ENCODE measurements around the gene TFAP2C. TPM values are rescaled to one million over a fixed set of nuclear protein-coding genes. Genes with fewer than 3 reads are reported as not detected.
"Not testable (repeated sequence)": the region's sequence is repeated elsewhere in the genome, so short reads cannot be mapped to it uniquely, and the experiment has no call there.

The TFAP2C gene
- total RNA-seq, 1 donor from 2014 or later = not detected

DNA sequence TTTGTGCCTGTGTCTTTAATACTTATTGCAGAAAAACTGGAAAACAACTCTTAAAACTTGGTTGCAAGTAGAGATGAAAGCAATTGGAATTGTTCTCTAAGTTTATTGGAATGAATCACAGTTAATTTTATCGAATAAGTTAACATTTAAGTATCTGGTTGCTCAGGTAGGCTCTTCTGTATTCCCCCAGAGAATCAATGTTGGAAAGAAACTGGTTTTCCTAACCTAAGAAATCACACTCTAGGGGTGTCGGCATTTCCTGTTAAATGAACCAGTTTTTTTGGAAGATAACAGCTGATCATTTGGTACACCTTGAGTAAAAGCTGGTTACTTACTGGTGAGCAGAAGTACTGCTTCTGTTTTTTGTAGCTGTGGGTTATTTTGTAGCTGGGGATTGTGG is 5.2 kb downstream of the TFAP2C start:
- Mint-ChIP-seq H3K27ac (no peak overlapping the region), H3K4me3 (ENCODE audit: low read depth) (no peak overlapping the region), H3K4me1 (ENCODE audit: low read depth) (no peaks in the 10 kb centered on the region), H3K27me3 (ENCODE audit: low read depth) (peaks cover 55% of the 10 kb centered on the region), H3K36me3 (ENCODE audit: low read depth) (no peaks in the 10 kb centered on the region), H3K9me3 (no peaks in the 10 kb centered on the region)
- DNase-seq (ENCODE audit: low spot score) = no peak
- intact Hi-C loops (cut with micrococcal nuclease) = no loop called here

DNA sequence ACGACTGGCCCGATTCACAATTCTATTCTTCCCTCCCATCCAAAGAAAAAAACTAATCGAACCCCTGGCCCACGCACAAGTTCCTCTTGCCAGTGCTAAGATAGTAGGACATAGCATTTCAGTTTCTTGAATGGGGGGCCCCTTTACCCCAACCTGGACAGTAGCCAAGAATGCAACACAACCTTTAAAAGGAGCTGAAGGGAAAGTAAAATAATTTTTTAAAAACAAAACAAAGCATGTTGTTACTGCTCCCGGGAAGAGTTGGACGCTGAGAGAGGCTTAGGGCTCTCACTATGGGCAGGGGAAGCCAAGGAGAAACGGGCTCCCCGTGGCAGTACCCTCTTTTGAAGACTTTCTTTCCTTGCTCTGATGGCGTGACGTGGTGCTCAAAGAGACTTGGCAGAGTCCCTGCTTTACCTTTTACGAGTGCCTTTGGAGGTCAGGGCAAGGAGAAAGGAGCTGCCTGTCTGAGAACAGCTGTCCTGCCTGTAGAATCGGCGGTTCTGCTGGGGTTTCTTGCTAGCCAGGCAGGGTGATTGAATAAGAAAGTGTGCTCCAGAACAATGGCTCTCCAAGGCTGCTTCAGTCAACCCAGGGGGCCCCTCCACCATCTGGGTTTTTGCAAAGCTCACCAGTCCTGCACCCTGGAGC is 5.8 kb downstream of the TFAP2C start:
- Mint-ChIP-seq H3K36me3 (ENCODE audit: low read depth) (no peaks in the 10 kb centered on the region), H3K9me3 (no peaks in the 10 kb centered on the region), H3K4me1 (ENCODE audit: low read depth) (no peaks in the 10 kb centered on the region), H3K4me3 (ENCODE audit: low read depth) (no peak overlapping the region), H3K27ac (no peak overlapping the region), H3K27me3 (ENCODE audit: low read depth) (peaks cover 50% of the 10 kb centered on the region)
- DNase-seq (ENCODE audit: low spot score) = no peak
- intact Hi-C loops (cut with micrococcal nuclease) = no loop called here

DNA sequence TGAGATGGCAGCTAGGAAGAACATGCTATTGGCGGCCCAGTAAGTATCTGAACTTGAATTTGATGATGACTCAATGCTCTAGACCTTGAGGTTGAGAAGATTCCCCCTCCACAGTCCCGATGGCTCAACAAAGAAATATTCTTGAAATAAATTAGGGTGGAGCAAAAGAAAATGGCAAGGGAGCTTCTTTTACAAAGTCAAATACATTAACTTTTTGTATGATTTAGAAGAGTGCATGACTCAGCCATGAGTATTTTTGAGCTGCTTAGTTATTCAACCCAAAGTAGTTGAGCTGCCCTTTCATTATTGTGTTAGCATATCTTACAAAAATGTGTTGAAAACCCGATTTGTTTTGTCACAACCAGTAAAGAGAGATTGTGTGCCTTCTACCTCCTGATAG is 7.6 kb downstream of the TFAP2C start:
- no peaks in the 10 kb centered on the region for H3K9me3 Mint-ChIP-seq
- H3K36me3 Mint-ChIP-seq (ENCODE audit: low read depth) = no peaks in the 10 kb centered on the region
- peaks cover 45% of the 10 kb centered on the region for H3K27me3 Mint-ChIP-seq (ENCODE audit: low read depth)
- DNase-seq (ENCODE audit: low spot score) = no peak
- intact Hi-C loops (cut with micrococcal nuclease) = no loop called here
- no peaks in the 10 kb centered on the region for H3K4me1 Mint-ChIP-seq (ENCODE audit: low read depth)
- H3K27ac Mint-ChIP-seq = no peak overlapping the region
- H3K4me3 Mint-ChIP-seq (ENCODE audit: low read depth) = no peak overlapping the region

DNA sequence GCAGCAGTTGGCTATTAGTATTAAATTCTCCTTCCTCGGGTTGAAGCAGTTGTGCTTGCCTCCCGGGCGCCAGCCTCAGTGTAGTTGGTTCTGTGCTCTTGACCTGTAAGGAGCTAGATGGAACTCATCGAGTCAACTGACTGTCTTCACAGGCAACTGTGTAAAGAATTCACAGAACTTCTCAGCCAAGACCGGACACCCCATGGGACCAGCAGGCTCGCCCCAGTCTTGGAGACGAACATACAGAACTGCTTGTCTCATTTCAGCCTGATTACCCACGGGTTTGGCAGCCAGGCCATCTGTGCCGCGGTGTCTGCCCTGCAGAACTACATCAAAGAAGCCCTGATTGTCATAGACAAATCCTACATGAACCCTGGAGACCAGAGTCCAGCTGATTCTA is 8.5 kb downstream of the TFAP2C start:
- Mint-ChIP-seq H3K27ac (no peak overlapping the region), H3K4me1 (ENCODE audit: low read depth) (no peaks in the 10 kb centered on the region), H3K36me3 (ENCODE audit: low read depth) (no peaks in the 10 kb centered on the region), H3K27me3 (ENCODE audit: low read depth) (peaks cover 38% of the 10 kb centered on the region), H3K9me3 (no peaks in the 10 kb centered on the region), H3K4me3 (ENCODE audit: low read depth) (no peak overlapping the region)
- intact Hi-C loops (cut with micrococcal nuclease) = no loop called here
- DNase-seq (ENCODE audit: low spot score) = no peak

DNA sequence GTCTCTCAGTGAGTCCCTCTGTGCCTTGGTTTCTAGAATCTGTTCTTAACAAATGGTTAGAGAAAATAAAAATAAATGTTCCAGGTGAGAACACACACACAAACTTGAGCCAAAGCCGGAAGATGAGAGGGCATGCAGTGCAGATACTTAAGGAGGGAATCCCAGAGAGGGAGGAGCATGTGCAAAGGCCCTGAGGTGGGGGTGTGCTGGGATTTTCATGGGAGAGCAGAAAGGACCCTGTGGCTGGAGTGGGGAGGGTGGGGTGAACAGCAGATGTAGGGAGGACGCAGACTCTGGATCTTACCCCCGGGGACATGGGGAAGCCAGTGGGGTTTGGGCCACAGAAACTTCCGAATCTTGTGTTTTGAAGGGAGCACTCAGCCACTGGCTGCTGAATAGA is 17.5 kb downstream of the TFAP2C start:
- no peaks in the 10 kb centered on the region for H3K36me3 Mint-ChIP-seq (ENCODE audit: low read depth)
- H3K4me3 Mint-ChIP-seq (ENCODE audit: low read depth) = no peak overlapping the region
- DNase-seq (ENCODE audit: low spot score) = no peak
- H3K27me3 Mint-ChIP-seq (ENCODE audit: low read depth) = peaks cover 2% of the 10 kb centered on the region
- no peak overlapping the region for H3K27ac Mint-ChIP-seq
- no peaks in the 10 kb centered on the region for H3K9me3 Mint-ChIP-seq
- intact Hi-C loops (cut with micrococcal nuclease) = no loop called here
- H3K4me1 Mint-ChIP-seq (ENCODE audit: low read depth) = no peaks in the 10 kb centered on the region

DNA sequence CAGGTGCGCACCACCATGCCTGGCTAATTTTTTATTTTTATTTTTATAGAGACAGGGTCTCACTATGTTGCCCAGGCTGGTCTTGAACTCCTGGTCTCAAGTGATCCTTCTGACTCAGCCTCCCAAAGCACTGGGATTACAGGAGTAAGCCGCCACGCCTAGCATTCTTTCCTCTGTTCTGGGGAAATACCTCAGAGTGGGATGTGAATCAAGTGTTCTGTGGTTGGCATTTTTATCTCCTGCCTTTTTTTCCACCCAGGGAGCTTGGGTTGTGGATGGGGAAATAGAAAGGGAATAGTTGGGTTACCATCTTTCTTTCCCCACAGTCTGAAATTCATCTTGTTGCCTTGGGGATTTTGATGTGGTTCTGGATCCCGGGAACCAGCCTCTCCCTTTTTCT is 24.1 kb downstream of the TFAP2C start:
- Mint-ChIP-seq H3K9me3 (no peaks in the 10 kb centered on the region), H3K36me3 (ENCODE audit: low read depth) (no peaks in the 10 kb centered on the region), H3K27me3 (ENCODE audit: low read depth) (no peaks in the 10 kb centered on the region), H3K4me3 (ENCODE audit: low read depth) (no peak overlapping the region), H3K27ac (no peak overlapping the region), H3K4me1 (ENCODE audit: low read depth) (no peaks in the 10 kb centered on the region)
- intact Hi-C loops (cut with micrococcal nuclease) = no loop called here
- no peak for DNase-seq (ENCODE audit: low spot score)

DNA sequence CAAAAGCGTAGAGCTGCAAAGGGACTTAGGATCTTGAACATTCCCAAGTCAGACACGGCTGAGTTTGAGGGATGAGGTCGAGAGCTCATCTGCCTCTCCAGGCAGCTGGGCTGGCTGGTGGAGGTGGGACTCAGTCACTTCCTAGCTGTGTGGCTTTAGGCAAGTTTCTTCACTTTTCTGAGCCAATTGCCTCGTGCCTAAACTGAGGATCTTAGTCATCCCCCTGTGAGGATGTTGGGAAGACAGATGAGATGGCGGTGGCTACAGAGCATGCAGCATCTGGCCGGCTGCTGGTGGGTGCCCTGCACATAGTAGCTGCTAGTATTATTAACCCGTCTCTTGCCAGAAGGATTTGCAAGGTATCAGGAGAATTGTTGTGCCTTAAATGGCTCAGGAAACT is 27.5 kb downstream of the TFAP2C start:
- Mint-ChIP-seq H3K27ac (no peak overlapping the region), H3K4me1 (ENCODE audit: low read depth) (no peaks in the 10 kb centered on the region), H3K9me3 (no peaks in the 10 kb centered on the region), H3K27me3 (ENCODE audit: low read depth) (no peaks in the 10 kb centered on the region), H3K4me3 (ENCODE audit: low read depth) (no peak overlapping the region), H3K36me3 (ENCODE audit: low read depth) (no peaks in the 10 kb centered on the region)
- intact Hi-C loops (cut with micrococcal nuclease) = no loop called here
- DNase-seq (ENCODE audit: low spot score) = no peak

DNA sequence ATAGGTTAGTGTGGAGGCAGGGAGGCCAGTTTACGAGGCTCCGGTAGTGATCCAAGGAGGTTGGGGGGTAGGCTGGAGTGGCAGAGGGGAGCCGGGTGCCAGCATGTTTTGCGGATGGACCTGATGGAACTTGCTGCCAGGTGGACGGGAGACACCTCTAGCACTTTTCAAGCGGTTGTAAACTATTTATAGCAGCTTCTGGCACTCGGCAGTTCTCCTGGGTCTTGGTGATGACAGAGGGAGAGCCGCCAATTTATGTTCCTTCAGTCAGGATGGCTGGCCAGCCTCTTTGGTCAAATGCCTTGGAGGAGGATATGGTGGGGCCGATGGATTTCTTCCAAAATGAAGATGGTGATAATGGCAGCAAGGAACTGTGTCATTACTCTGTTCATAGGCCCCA is 28.8 kb downstream of the TFAP2C start:
- H3K27me3 Mint-ChIP-seq (ENCODE audit: low read depth) = no peaks in the 10 kb centered on the region
- DNase-seq (ENCODE audit: low spot score) = no peak
- H3K36me3 Mint-ChIP-seq (ENCODE audit: low read depth) = no peaks in the 10 kb centered on the region
- H3K4me3 Mint-ChIP-seq (ENCODE audit: low read depth) = no peak overlapping the region
- H3K9me3 Mint-ChIP-seq = no peaks in the 10 kb centered on the region
- intact Hi-C loops (cut with micrococcal nuclease) = no loop called here
- no peak overlapping the region for H3K27ac Mint-ChIP-seq
- no peaks in the 10 kb centered on the region for H3K4me1 Mint-ChIP-seq (ENCODE audit: low read depth)

DNA sequence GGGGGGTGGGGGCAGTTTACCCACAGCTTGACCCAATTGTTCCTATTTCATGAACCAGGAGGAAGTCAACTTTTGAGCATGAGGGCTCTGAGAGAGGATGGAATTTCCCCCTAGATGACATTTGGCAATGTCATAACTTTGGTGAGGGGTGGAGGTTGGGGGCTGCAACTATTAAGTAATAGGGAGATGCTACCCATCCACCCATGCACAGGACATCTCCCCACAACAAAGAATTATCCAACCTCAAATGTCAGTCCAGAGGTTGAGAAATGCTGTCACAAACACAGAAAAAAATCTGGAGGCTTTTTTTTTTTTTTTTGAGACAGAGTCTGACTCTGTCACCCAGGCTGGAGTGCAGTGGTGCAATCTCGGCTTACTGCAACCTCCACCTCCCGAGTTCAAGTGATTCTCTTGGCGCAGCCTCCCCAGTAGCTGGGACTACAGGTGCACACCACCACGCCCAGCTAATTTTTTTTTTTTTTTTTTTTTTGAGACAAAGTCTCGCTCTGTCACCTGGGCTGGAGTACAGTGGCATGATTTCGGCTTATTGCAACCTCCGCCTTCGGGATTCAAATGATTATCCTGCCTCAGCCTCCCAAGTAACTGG is 29.3 kb downstream of the TFAP2C start:
- H3K27ac Mint-ChIP-seq; DNase-seq (ENCODE audit: low spot score); H3K4me1 Mint-ChIP-seq (ENCODE audit: low read depth); H3K36me3 Mint-ChIP-seq (ENCODE audit: low read depth); intact Hi-C loops (cut with micrococcal nuclease); H3K9me3 Mint-ChIP-seq; H3K4me3 Mint-ChIP-seq (ENCODE audit: low read depth); H3K27me3 Mint-ChIP-seq (ENCODE audit: low read depth): not testable (repeated sequence)

DNA sequence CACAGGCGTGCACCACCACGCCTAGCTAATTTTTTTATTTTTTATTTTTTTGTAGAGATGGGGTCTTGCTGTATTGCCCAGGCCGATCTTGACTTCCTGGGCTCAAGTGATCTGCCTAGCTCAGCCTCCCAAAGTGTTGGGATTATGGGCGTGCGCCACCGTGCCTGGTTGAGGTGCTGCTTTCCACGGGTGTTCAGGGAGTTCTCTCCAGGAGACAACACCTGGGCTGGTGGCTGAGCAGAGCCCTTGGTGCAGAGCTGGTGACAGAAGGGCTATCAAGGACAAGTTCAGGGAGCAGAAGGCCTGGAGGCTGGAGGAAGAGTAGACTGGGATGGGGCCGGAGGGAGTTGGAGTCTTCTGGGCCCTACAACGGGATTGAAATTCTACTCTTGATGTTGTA is 34.6 kb downstream of the TFAP2C start:
- Mint-ChIP-seq H3K36me3 (ENCODE audit: low read depth) (no peaks in the 10 kb centered on the region), H3K27ac (no peak overlapping the region), H3K4me1 (ENCODE audit: low read depth) (no peaks in the 10 kb centered on the region), H3K4me3 (ENCODE audit: low read depth) (no peak overlapping the region), H3K27me3 (ENCODE audit: low read depth) (no peaks in the 10 kb centered on the region), H3K9me3 (no peaks in the 10 kb centered on the region)
- intact Hi-C loops (cut with micrococcal nuclease) = no loop called here
- no peak for DNase-seq (ENCODE audit: low spot score)

DNA sequence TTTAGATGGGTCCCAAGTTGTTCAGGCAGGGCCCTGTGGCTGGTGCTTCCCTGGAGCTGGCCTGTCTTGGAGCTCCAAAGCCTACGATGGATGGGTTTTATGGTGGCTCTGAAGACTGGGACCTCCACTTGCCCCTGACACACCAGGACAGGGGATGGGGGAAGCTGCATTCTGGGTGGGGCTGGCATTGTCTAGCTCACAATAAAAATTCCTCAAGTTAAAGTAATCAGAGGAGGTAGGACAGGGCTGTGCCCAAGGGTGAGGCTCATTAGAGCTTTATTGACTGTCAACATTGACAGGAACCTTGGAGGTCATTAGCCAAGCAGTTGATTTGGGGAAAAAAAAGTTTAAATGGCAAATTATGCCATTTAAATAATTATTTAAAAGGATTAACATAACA is 35.7 kb downstream of the TFAP2C start:
- Mint-ChIP-seq H3K4me1 (ENCODE audit: low read depth) (no peaks in the 10 kb centered on the region), H3K27me3 (ENCODE audit: low read depth) (no peaks in the 10 kb centered on the region), H3K27ac (no peak overlapping the region), H3K36me3 (ENCODE audit: low read depth) (no peaks in the 10 kb centered on the region), H3K4me3 (ENCODE audit: low read depth) (no peak overlapping the region), H3K9me3 (no peaks in the 10 kb centered on the region)
- intact Hi-C loops (cut with micrococcal nuclease) = no loop called here
- no peak for DNase-seq (ENCODE audit: low spot score)

DNA sequence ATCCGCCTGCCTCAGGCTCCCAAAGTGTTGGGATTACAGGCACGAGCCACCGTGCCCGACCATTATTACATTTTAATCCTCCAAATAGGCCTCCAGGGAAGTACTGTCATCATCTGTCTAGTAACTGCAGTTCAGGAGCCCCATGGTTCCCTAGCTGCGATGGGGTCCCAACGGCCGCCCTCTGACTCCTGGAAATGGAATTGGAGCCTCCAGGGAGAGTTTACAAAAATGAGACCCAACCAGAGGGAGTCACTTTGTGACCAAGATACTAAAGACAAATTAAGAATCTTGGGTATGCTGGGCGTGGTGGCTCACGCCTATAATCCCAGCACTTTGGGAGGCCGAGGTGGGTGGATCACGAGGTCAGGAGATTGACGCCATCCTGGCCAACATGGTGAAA is 36.7 kb downstream of the TFAP2C start:
- Mint-ChIP-seq H3K36me3 (ENCODE audit: low read depth) (no peaks in the 10 kb centered on the region), H3K9me3 (no peaks in the 10 kb centered on the region), H3K27me3 (ENCODE audit: low read depth) (no peaks in the 10 kb centered on the region), H3K4me1 (ENCODE audit: low read depth) (no peaks in the 10 kb centered on the region), H3K4me3 (ENCODE audit: low read depth) (no peak overlapping the region), H3K27ac (no peak overlapping the region)
- intact Hi-C loops (cut with micrococcal nuclease) = no loop called here
- no peak for DNase-seq (ENCODE audit: low spot score)

DNA sequence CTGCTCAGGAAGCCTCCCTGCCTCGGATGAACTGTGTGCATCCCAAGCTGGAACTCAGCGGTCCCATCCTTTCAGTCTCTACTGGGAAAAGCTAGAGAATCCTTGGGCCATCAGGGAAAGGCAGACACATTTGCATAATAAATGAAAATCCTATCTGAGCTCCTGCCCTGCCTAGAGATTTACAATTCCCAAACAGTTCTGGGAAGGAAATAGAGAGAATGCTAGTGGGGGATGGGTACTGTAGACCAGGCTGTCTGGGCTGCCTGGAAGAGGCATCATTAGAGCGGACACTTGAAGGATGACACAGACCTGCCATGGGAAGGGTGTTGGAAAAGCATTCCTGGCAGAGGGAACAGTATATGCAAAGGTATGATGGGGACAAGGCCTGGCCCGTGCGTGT is 44.3 kb downstream of the TFAP2C start:
- intact Hi-C loops (cut with micrococcal nuclease) = no loop called here
- H3K36me3 Mint-ChIP-seq (ENCODE audit: low read depth) = no peaks in the 10 kb centered on the region
- no peaks in the 10 kb centered on the region for H3K4me1 Mint-ChIP-seq (ENCODE audit: low read depth)
- no peaks in the 10 kb centered on the region for H3K9me3 Mint-ChIP-seq
- no peak overlapping the region for H3K4me3 Mint-ChIP-seq (ENCODE audit: low read depth)
- no peak for DNase-seq (ENCODE audit: low spot score)
- H3K27ac Mint-ChIP-seq = no peak overlapping the region
- H3K27me3 Mint-ChIP-seq (ENCODE audit: low read depth) = no peaks in the 10 kb centered on the region

DNA sequence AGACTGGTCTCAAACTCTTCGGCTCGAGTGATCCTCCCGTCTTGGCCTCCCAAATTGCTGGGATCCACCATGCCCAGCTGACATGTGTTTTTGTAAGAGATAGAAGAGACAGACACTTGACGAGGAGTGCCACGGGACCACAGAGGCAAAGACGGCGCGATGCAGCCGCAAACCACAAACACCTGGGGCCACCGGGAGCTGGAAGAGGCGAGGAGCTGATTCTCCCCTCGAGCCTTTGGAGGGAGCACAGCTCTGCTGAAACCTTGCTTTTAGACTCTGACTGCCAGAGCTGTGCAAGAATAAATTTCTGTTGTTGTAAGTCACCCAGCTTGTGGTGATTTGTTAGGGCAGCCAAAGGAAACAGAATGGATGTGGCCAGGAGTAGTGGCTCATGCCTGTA is 46.9 kb downstream of the TFAP2C start:
- no peak overlapping the region for H3K27ac Mint-ChIP-seq
- no peaks in the 10 kb centered on the region for H3K9me3 Mint-ChIP-seq
- no peaks in the 10 kb centered on the region for H3K27me3 Mint-ChIP-seq (ENCODE audit: low read depth)
- DNase-seq (ENCODE audit: low spot score) = no peak
- no peaks in the 10 kb centered on the region for H3K4me1 Mint-ChIP-seq (ENCODE audit: low read depth)
- intact Hi-C loops (cut with micrococcal nuclease) = no loop called here
- H3K36me3 Mint-ChIP-seq (ENCODE audit: low read depth) = no peaks in the 10 kb centered on the region
- no peak overlapping the region for H3K4me3 Mint-ChIP-seq (ENCODE audit: low read depth)

Data from activated T-helper 2 cell treated with anti-CD3 and anti-CD28 coated beads, Interferon-gamma antibody, Interleukin-2, Interleukin-4, amounts not matched to agents 10 μg/mL and 5 μg/mL and 100 μg/mL, durations not matched to agents 14 hours and 24 hours and 36 hours (primary cell).